H4 (cell line): ENCODE data around the gene ANKLE2. TPM values are rescaled to one million over a fixed set of nuclear protein-coding genes. Genes with fewer than 3 reads are reported as not detected.
"Not testable (repeated sequence)": the region's sequence is repeated elsewhere in the genome, so short reads cannot be mapped to it uniquely, and the experiment has no call there.

Source experiments
- DNase-seq: peaks from one replicate; pipeline ENCODE4 v3.0.0-alpha.2; 2015; ENCODE audit warnings: low spot score
- total RNA-seq: library from RNA; depleted of rRNA; stranded (reverse); fragments of >200 nt; shearing (Covaris generic); gene quantifications from 2 replicates; pipeline ENCODE4 v1.2.3, GENCODE V29; 2014

The ANKLE2 gene
- total RNA-seq, 1 experiment from 2014 or later: 21.9 TPM

DNA sequence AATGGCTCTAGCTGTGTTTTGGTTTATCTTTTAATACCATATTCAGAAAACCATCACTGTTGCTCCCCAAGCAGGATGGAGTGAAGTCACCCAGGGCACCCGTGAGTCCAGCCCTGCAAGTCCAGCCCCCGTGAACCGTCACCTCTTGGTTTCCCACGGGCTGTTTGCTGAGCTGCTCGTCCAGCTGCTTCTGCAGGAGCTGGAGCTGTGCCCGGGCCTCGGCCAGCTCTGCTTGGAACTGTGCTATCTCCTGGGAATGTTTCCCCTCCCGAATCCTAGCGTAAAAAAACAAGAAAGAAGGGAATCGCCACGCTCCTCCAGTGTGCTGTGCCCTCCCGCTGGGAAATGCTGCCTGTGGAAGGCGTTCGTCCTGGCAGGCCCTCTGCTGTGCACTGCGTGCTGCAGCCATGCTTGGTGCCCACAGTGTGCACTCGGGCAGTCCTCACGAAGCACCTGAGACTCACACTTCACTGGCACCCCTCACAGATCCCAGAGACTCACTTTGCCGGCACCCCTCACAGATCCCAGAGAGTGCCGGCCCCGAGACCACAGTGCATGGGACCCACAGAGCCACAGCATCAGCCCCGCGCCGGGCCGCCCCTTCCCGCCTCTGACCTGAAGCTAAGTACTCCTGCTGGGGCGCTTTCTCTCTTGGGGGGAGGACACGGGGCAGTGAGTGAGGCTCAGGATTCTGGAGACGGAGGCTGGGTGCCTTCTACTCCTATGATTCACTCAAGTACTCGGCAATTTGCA lies 15.4 kb upstream of the ANKLE2 start:
- DNase-seq: no peak

DNA sequence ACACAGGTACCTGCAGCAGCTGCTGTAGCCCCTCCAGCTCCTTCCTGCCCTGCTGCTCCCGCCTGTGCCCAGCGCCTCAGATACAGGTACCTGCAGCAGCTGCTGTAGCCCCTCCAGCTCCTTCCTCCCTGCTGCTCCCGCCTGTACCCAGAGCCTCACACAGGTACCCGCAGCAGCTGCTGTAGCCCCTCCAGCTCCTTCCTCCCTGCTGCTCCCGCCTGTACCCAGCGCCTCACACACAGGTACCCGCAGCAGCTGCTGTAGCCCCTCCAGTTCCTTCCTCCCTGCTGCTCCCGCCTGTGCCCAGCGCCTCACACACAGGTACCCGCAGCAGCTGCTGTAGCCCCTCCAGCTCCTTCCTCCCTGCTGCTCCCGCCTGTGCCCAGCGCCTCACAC lies 14.6 kb upstream of the ANKLE2 start:
- DNase-seq: not testable (repeated sequence)

- DNase-seq: no peak
Measured at GRCh38 chr12:132775502-132776229, 14.0 kb upstream of the ANKLE2 start.

- no peak for DNase-seq
Measured at GRCh38 chr12:132774646-132775275, 13.1 kb upstream of the ANKLE2 start.

GRCh38 chr12:132774159-132774558 lies 12.5 kb upstream of the ANKLE2 start:
- no peak for DNase-seq

GRCh38 chr12:132773077-132773955 lies 11.7 kb upstream of the ANKLE2 start:
- no peak for DNase-seq

- DNase-seq: no peak
Measured at GRCh38 chr12:132772606-132773005, 11.0 kb upstream of the ANKLE2 start.

DNA sequence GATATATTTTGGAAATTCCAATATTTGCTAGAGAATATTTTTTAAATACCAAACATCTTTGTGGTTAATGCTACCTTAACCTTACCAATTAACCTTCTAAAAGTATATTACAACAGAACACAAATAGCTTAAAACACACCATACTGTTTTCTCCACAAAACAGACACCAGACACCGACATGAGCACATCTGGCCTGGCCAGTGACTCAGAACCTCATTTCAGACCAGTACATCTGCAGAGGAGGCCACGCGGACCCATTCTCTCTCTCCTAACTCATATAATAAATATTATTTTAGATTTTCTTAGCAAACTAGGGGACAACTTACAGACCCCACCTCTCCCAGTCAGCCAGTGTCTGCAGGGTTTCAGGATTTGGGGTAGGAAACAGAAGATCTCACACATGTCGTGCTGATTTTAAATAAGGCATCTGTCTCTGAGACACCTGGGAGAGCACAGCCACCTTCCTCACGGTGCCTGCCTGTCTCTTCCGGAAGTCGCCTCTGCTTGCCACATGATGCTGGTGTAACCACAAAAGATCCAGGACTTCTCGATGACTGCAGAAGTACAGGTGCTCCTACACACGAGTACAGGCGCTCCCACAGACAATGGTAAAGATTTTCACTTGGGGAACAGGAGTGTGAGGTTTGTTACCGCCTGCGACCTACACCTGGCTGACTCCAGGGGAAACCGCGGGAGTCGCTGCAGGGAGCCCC lies 9.7 kb upstream of the ANKLE2 start:
- no peak for DNase-seq

GRCh38 chr12:132766380-132767085 lies 4.9 kb upstream of the ANKLE2 start:
- DNase-seq: no peak

- DNase-seq: no peak
Measured at GRCh38 chr12:132765361-132765760, 3.7 kb upstream of the ANKLE2 start.

- no peak for DNase-seq
Measured at GRCh38 chr12:132764231-132764630, 2.6 kb upstream of the ANKLE2 start.

GRCh38 chr12:132761921-132762583 lies 420 bp upstream of the ANKLE2 start:
- peak; percentile 75 for DNase-seq

DNA sequence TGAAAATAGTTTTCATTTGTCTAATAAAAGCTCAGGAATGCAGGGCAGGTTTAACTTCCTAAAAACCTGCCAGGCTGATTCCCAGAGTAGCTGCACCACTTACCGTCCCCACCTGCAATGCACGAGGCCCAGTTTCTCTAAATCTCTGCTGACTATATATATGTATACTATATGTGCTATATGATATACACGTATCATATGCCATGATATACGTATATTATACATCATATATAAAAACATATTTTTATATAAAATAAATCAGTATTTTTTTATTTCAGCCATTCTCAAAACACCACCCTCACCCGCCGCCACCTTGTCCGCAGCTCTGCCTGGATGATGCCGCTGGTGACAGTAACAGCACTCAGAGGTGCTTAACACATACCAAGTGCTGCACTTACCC lies 2.3 kb downstream of the ANKLE2 start:
- DNase-seq: no peak

- DNase-seq: not testable (repeated sequence)
Measured at GRCh38 chr12:132758825-132759224, 2.8 kb downstream of the ANKLE2 start.

- no peak for DNase-seq
Measured at GRCh38 chr12:132754160-132754932, 7.3 kb downstream of the ANKLE2 start.

DNA sequence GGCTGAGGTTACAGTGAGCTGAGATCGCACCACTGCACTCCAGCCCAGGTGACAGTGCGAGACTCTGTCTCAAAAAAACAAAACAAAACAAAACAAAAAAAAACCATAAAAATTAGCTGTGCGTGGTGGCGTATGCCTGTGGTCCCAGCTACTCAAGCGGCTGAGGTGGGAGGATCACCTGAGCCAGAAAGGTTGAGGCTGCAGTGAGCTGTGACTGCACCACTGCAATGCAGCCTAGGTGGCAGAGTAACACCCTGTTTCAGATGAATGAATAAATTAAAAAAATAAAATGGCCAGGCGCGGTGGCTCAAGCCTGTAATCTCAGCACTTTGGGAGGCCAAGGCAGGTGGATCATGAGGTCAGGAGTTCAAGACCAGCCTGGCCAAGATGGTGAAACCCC lies 8.0 kb downstream of the ANKLE2 start:
- DNase-seq: not testable (repeated sequence)

- no peak for DNase-seq
Measured at GRCh38 chr12:132748319-132748718, 13.3 kb downstream of the ANKLE2 start.

DNA sequence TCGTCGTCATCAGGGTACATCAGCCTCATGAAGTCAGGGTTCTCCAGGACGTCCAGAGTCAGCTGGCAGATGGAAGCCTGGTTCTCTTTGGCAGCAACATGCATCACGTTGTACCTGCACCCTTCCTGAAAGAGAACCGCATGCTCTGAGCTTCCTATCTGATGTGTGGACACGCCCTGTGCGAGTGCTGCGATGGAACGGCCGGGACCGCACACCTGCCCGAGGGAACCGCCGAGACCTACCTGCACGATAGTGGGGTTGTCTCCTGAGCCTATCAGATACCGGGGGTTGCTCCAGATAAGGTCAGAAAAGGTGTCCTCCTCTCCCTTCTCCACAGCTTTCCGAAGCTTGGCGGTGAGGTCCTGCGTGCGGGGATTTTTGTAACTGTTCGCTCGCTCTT lies 13.7 kb downstream of the ANKLE2 start:
- no peak for DNase-seq

- no peak for DNase-seq
Measured at GRCh38 chr12:132747395-132747794, 14.2 kb downstream of the ANKLE2 start.
